Forelimb muscle (tissue), 1 donor: ENCODE data around the gene RAMP3. TPM values are rescaled to one million over a fixed set of nuclear protein-coding genes. Genes with fewer than 3 reads are reported as not detected.
"Not testable (repeated sequence)": the region's sequence is repeated elsewhere in the genome, so short reads cannot be mapped to it uniquely, and the experiment has no call there.

Experiments
- DNase-seq: peaks from one replicate; pipeline ENCODE4 v3.0.0-alpha.2; 2013; ENCODE audit warnings: low read depth
- polyA plus RNA-seq: library from polyadenylated mRNA; unstranded; fragments of 120-200 nt; gene quantifications from one replicate; pipeline ENCODE4 v1.2.1, GENCODE V29; 2013; ENCODE audit not compliant: insufficient read length

The RAMP3 gene
- polyA plus RNA-seq, 1 donor = 3.4 TPM

GRCh38 chr7:45131891-45132290 lies 25.7 kb upstream of the RAMP3 start:
- DNase-seq = no peak

GRCh38 chr7:45132708-45133320 lies 24.8 kb upstream of the RAMP3 start:
- DNase-seq = no peak

GRCh38 chr7:45133352-45133751 lies 24.2 kb upstream of the RAMP3 start:
- no peak for DNase-seq

- no peak for DNase-seq
Observed at GRCh38 chr7:45133877-45134276, 23.7 kb upstream of the RAMP3 start.

- DNase-seq = peak; percentile 63
Observed at GRCh38 chr7:45136106-45137060, 21.2 kb upstream of the RAMP3 start.

- no peak for DNase-seq
Observed at GRCh38 chr7:45138433-45139267, 18.9 kb upstream of the RAMP3 start.

- DNase-seq = no peak
Observed at GRCh38 chr7:45140827-45141226, 16.8 kb upstream of the RAMP3 start.

- no peak for DNase-seq
Observed at GRCh38 chr7:45143616-45144015, 14.0 kb upstream of the RAMP3 start.

- DNase-seq = no peak
Observed at GRCh38 chr7:45145881-45146280, 11.7 kb upstream of the RAMP3 start.

GRCh38 chr7:45146531-45147379 lies 10.8 kb upstream of the RAMP3 start:
- no peak for DNase-seq

GRCh38 chr7:45147858-45148652 lies 9.5 kb upstream of the RAMP3 start:
- DNase-seq = no peak

GRCh38 chr7:45148653-45148973 lies 9.0 kb upstream of the RAMP3 start:
- no peak for DNase-seq

- DNase-seq = no peak
Observed at GRCh38 chr7:45149606-45150005, 8.0 kb upstream of the RAMP3 start.

GRCh38 chr7:45150199-45150598 lies 7.4 kb upstream of the RAMP3 start:
- no peak for DNase-seq

GRCh38 chr7:45151131-45151684 lies 6.4 kb upstream of the RAMP3 start:
- DNase-seq = no peak

- no peak for DNase-seq
Observed at GRCh38 chr7:45151967-45152366, 5.6 kb upstream of the RAMP3 start.

GRCh38 chr7:45153233-45153632 lies 4.4 kb upstream of the RAMP3 start:
- DNase-seq = no peak

GRCh38 chr7:45153861-45154260 lies 3.7 kb upstream of the RAMP3 start:
- DNase-seq = not testable (repeated sequence)

GRCh38 chr7:45155357-45155900 lies 2.2 kb upstream of the RAMP3 start:
- no peak for DNase-seq

GRCh38 chr7:45155941-45156340 lies 1.6 kb upstream of the RAMP3 start:
- no peak for DNase-seq
